ENCODE data around the gene THBS4.

GRCh38 chr5:80076131-80077050 lies 41.2 kb downstream of the THBS4 start:
- no peak for TF ChIP-seq CTCF (IDR thresholded peaks at IDR 0.05)
- no peak for TF ChIP-seq POLR2AphosphoS5 (IDR thresholded peaks at IDR 0.05)

Measured in upper lobe of left lung (tissue), 4 donors.